Stimulated activated CD8-positive, alpha-beta memory T cell treated with anti-CD3 and anti-CD28 coated beads, Interleukin-2, amount 100 ng/mL, for 48 hours (primary cell): Measurements from ENCODE around the gene CCSER1.
"Not testable (repeated sequence)": the region's sequence is repeated elsewhere in the genome, so short reads cannot be mapped to it uniquely, and the experiment has no call there.

Experiments used
- DNase-seq, 2 donors: peaks; one replicate each; pipeline ENCODE4 v3.0.0-alpha.2; 2020; ENCODE audit warnings: low read depth in 2 of 2

The CCSER1 gene

GRCh38 chr4:90837241-90837640 lies 710.0 kb downstream of the CCSER1 start:
- DNase-seq, result no peak

GRCh38 chr4:90838859-90839258 lies 711.7 kb downstream of the CCSER1 start:
- not testable (repeated sequence) for DNase-seq

GRCh38 chr4:90840291-90840690 lies 713.1 kb downstream of the CCSER1 start:
- no peak for DNase-seq

- no peak for DNase-seq
Observed at GRCh38 chr4:90840828-90841227, 713.6 kb downstream of the CCSER1 start.

- no peak for DNase-seq
Observed at GRCh38 chr4:90841676-90842075, 714.5 kb downstream of the CCSER1 start.

- DNase-seq, result no peak
Observed at GRCh38 chr4:90842960-90843359, 715.8 kb downstream of the CCSER1 start.

- no peak for DNase-seq
Observed at GRCh38 chr4:90844241-90844640, 717.0 kb downstream of the CCSER1 start.

GRCh38 chr4:90845777-90846176 lies 718.6 kb downstream of the CCSER1 start:
- DNase-seq, result no peak

- no peak for DNase-seq
Observed at GRCh38 chr4:90852237-90852636, 725.0 kb downstream of the CCSER1 start.

- DNase-seq, result no peak
Observed at GRCh38 chr4:90855111-90855510, 727.9 kb downstream of the CCSER1 start.

GRCh38 chr4:90857081-90857820 lies 730.1 kb downstream of the CCSER1 start:
- no peak for DNase-seq

GRCh38 chr4:90875791-90876190 lies 748.6 kb downstream of the CCSER1 start:
- DNase-seq, result no peak

- DNase-seq, result no peak
Observed at GRCh38 chr4:90876296-90876695, 749.1 kb downstream of the CCSER1 start.

GRCh38 chr4:90883519-90883918 lies 756.3 kb downstream of the CCSER1 start:
- DNase-seq, result no peak

GRCh38 chr4:90888571-90888970 lies 761.4 kb downstream of the CCSER1 start:
- no peak for DNase-seq

GRCh38 chr4:90889171-90889570 lies 762.0 kb downstream of the CCSER1 start:
- DNase-seq, result no peak

- DNase-seq, result not testable (repeated sequence)
Observed at GRCh38 chr4:90903413-90903812, 776.2 kb downstream of the CCSER1 start.

GRCh38 chr4:90904021-90904420 lies 776.8 kb downstream of the CCSER1 start:
- DNase-seq, result no peak

GRCh38 chr4:90906239-90906638 lies 779.0 kb downstream of the CCSER1 start:
- no peak for DNase-seq

- not testable (repeated sequence) for DNase-seq
Observed at GRCh38 chr4:90911724-90912434, 784.7 kb downstream of the CCSER1 start.

- DNase-seq, result no peak
Observed at GRCh38 chr4:90922174-90922573, 795.0 kb downstream of the CCSER1 start.

- no peak for DNase-seq
Observed at GRCh38 chr4:90926957-90927356, 799.8 kb downstream of the CCSER1 start.

- DNase-seq, result no peak
Observed at GRCh38 chr4:90943311-90943710, 816.1 kb downstream of the CCSER1 start.
